Central memory CD4-positive, alpha-beta T cell (primary cell): ENCODE results near the gene MBD4.

Experiments used
- DNase-seq: peaks from one replicate; pipeline ENCODE4 v3.0.0; 2022

The MBD4 gene

GRCh38 chr3:129463094-129463493, 23.3 kb upstream of the MBD4 start:
- no peak for DNase-seq

GRCh38 chr3:129462361-129462968, 22.7 kb upstream of the MBD4 start:
- DNase-seq = no peak

- DNase-seq = no peak
Measured at GRCh38 chr3:129461461-129462146, 21.9 kb upstream of the MBD4 start.

- no peak for DNase-seq
Measured at GRCh38 chr3:129461022-129461421, 21.3 kb upstream of the MBD4 start.

GRCh38 chr3:129460572-129460971, 20.8 kb upstream of the MBD4 start:
- no peak for DNase-seq

- DNase-seq = no peak
Measured at GRCh38 chr3:129460155-129460554, 20.4 kb upstream of the MBD4 start.

GRCh38 chr3:129453732-129454131, 14.0 kb upstream of the MBD4 start:
- DNase-seq = no peak

GRCh38 chr3:129449279-129450115, 9.7 kb upstream of the MBD4 start:
- no peak for DNase-seq

GRCh38 chr3:129448186-129448895, 8.6 kb upstream of the MBD4 start:
- no peak for DNase-seq

- no peak for DNase-seq
Measured at GRCh38 chr3:129446926-129447325, 7.2 kb upstream of the MBD4 start.

GRCh38 chr3:129445471-129445870, 5.7 kb upstream of the MBD4 start:
- DNase-seq = no peak

- DNase-seq = no peak
Measured at GRCh38 chr3:129442947-129443346, 3.2 kb upstream of the MBD4 start.

- DNase-seq = no peak
Measured at GRCh38 chr3:129442486-129442885, 2.7 kb upstream of the MBD4 start.

GRCh38 chr3:129441782-129442181, 2.0 kb upstream of the MBD4 start:
- no peak for DNase-seq

GRCh38 chr3:129441215-129441614, 1.5 kb upstream of the MBD4 start:
- peak; percentile 24 for DNase-seq

GRCh38 chr3:129440618-129441190, 956 bp upstream of the MBD4 start:
- no peak for DNase-seq

GRCh38 chr3:129439226-129439816, 427 bp downstream of the MBD4 start:
- DNase-seq = peak; percentile 32

GRCh38 chr3:129435367-129435766, 4.4 kb downstream of the MBD4 start:
- DNase-seq = no peak

GRCh38 chr3:129434140-129434539, 5.6 kb downstream of the MBD4 start:
- DNase-seq = no peak

- DNase-seq = no peak
Measured at GRCh38 chr3:129433565-129433964, 6.2 kb downstream of the MBD4 start.

GRCh38 chr3:129432671-129433070, 7.1 kb downstream of the MBD4 start:
- no peak for DNase-seq

GRCh38 chr3:129432036-129432435, 7.7 kb downstream of the MBD4 start:
- DNase-seq = no peak
